NB4 (cell line): Measurements from ENCODE around the gene MRAP2.
"Not testable (repeated sequence)": the region's sequence is repeated elsewhere in the genome, so short reads cannot be mapped to it uniquely, and the experiment has no call there.

ENCODE experiments used
- MAX ChIP-seq: IDR thresholded peaks from 2 replicates; pipeline ENCODE4 v1.6.1; 2011; ENCODE audit warnings: low read depth, low read length
- MYC ChIP-seq: IDR thresholded peaks from 2 replicates; pipeline ENCODE4 v1.6.1; 2011; ENCODE audit warnings: low read depth, low read length
- POLR2A ChIP-seq: IDR thresholded peaks from 2 replicates; pipeline ENCODE4 v1.6.1; 2011; ENCODE audit warnings: mild to moderate bottlenecking; ENCODE audit not compliant: insufficient read length; ENCODE audit errors: extremely low read depth
- TF ChIP-seq, protein P1 (sequence below): IDR thresholded peaks from one replicate; pipeline ENCODE4 v1.5.1; 2012; ENCODE audit warnings: low read depth, low read length

DNA sequence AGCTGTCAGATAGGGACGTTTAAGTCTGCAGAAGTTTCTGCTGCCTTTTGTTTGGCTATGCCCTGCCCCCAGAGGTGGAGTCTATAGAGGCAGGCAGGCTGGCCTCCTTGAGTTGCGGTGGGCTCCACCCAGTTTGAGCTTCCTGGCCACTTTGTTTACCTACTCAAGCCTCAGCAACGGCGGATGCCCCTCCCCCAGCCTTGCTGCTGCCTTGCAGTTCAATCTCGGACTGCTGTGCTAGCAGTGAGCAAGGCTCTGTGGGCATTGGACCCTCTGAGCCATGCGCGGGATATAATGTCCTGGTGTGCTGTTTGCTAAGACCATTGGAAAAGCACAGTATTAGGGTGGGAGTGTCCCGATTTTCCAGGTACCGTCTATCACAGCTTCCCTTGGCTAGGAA is 99.8 kb downstream of the MRAP2 start:
- TF ChIP-seq, protein P1, sequence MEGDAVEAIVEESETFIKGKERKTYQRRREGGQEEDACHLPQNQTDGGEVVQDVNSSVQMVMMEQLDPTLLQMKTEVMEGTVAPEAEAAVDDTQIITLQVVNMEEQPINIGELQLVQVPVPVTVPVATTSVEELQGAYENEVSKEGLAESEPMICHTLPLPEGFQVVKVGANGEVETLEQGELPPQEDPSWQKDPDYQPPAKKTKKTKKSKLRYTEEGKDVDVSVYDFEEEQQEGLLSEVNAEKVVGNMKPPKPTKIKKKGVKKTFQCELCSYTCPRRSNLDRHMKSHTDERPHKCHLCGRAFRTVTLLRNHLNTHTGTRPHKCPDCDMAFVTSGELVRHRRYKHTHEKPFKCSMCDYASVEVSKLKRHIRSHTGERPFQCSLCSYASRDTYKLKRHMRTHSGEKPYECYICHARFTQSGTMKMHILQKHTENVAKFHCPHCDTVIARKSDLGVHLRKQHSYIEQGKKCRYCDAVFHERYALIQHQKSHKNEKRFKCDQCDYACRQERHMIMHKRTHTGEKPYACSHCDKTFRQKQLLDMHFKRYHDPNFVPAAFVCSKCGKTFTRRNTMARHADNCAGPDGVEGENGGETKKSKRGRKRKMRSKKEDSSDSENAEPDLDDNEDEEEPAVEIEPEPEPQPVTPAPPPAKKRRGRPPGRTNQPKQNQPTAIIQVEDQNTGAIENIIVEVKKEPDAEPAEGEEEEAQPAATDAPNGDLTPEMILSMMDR, result not testable (repeated sequence)
- TF ChIP-seq POLR2A, MYC, MAX: not testable (repeated sequence)
